Measurements from ENCODE around the gene NT5DC3.

NT5DC3 gene

GRCh38 chr12:103807561-103808238, 33.3 kb downstream of the NT5DC3 start (continued):
- TF ChIP-seq TSHZ2 (CRISPR knock-in tag; IDR thresholded peaks at IDR 0.05) (no peak), ZC3H10 (CRISPR knock-in tag; IDR thresholded peaks at IDR 0.05) (no peak), OSR1 (CRISPR knock-in tag; IDR thresholded peaks at IDR 0.05) (no peak)

DNA sequence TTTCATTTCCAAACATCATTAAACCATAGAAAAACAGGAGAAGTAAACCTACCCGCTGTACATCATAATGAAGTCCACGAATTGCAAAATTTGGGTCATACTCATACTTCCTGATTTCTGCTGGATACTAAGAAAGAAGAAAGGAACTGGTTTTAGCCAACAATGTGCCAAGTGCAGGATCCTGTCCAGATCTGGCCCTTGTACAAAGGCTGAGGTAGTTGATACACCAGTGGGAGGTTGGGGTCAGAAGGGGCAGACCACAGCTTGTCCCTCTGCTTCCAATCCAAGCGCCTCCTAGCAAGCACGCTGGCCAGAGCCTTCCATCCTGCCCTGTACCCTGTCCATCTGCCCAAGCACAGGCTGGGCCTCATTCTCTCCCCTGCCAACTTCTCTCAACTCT, 34.2 kb downstream of the NT5DC3 start:
- TF ChIP-seq ZC3H10 (CRISPR knock-in tag; IDR thresholded peaks at IDR 0.05) (no peak), ISL1 (CRISPR knock-in tag; IDR thresholded peaks at IDR 0.05) (peak; percentile 36)
- TF ChIP-seq, protein P1, sequence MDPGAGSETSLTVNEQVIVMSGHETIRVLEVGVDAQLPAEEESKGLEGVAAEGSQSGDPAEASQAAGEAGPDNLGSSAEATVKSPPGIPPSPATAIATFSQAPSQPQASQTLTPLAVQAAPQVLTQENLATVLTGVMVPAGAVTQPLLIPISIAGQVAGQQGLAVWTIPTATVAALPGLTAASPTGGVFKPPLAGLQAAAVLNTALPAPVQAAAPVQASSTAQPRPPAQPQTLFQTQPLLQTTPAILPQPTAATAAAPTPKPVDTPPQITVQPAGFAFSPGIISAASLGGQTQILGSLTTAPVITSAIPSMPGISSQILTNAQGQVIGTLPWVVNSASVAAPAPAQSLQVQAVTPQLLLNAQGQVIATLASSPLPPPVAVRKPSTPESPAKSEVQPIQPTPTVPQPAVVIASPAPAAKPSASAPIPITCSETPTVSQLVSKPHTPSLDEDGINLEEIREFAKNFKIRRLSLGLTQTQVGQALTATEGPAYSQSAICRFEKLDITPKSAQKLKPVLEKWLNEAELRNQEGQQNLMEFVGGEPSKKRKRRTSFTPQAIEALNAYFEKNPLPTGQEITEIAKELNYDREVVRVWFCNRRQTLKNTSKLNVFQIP (CRISPR knock-in tag; IDR thresholded peaks at IDR 0.05; ENCODE audit: borderline replicate concordance, low read depth): no peak
- peak; percentile 63 for ATAC-seq

GRCh38 chr12:103805655-103806360, 35.2 kb downstream of the NT5DC3 start:
- TF ChIP-seq TOX (CRISPR knock-in tag; IDR thresholded peaks at IDR 0.05; ENCODE audit: borderline replicate concordance) (no peak), RARB (CRISPR knock-in tag; IDR thresholded peaks at IDR 0.05) (no peak), OSR1 (CRISPR knock-in tag; IDR thresholded peaks at IDR 0.05) (no peak), ZFP30 (CRISPR knock-in tag; IDR thresholded peaks at IDR 0.05) (no peak), PPARA (CRISPR knock-in tag; IDR thresholded peaks at IDR 0.05; ENCODE audit: borderline replicate concordance) (no peak), ARNTL (CRISPR knock-in tag; IDR thresholded peaks at IDR 0.05; ENCODE audit: borderline replicate concordance, low read depth) (no peak), TSHZ2 (CRISPR knock-in tag; IDR thresholded peaks at IDR 0.05) (no peak), ZNF70 (CRISPR knock-in tag; IDR thresholded peaks at IDR 0.05) (no peak), ZNF8 (CRISPR knock-in tag; IDR thresholded peaks at IDR 0.05) (no peak), ZNF565 (CRISPR knock-in tag; conservative IDR thresholded peaks at IDR 0.05; ENCODE audit: low read depth) (no peak), ZC3H10 (CRISPR knock-in tag; IDR thresholded peaks at IDR 0.05) (no peak), CSRNP3 (CRISPR knock-in tag; IDR thresholded peaks at IDR 0.05) (no peak)
- ATAC-seq: no peak

DNA sequence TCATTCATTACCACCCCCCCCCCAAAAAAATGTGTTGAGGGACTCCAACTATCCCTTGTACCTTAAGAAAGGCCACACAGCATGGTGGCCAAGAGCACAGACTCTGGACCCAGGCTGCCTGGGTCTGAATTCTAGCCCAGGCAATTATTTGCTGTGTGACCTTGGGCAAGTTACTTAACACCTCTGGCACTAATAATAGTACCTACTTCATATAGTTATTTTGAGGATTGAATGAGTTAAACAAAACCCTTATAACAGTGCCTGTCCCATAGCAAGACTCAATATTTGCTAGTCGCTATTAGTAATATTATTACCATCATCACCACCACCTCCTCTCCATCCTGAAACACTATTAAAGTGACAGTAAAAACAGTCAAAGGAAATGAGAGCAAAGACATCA, 37.2 kb downstream of the NT5DC3 start:
- ATAC-seq: no peak
- TF ChIP-seq ZFP30 (CRISPR knock-in tag; IDR thresholded peaks at IDR 0.05): no peak
- no peak for TF ChIP-seq ZNF565 (CRISPR knock-in tag; conservative IDR thresholded peaks at IDR 0.05; ENCODE audit: low read depth)
- TF ChIP-seq ISL1 (CRISPR knock-in tag; IDR thresholded peaks at IDR 0.05): no peak
- no peak for TF ChIP-seq BACH2 (CRISPR knock-in tag; IDR thresholded peaks at IDR 0.05; ENCODE audit: borderline replicate concordance)
- no peak for TF ChIP-seq ZNF70 (CRISPR knock-in tag; IDR thresholded peaks at IDR 0.05)
- no peak for TF ChIP-seq RARB (CRISPR knock-in tag; IDR thresholded peaks at IDR 0.05)
- no peak for TF ChIP-seq PPARA (CRISPR knock-in tag; IDR thresholded peaks at IDR 0.05; ENCODE audit: borderline replicate concordance)
- TF ChIP-seq, protein P2, sequence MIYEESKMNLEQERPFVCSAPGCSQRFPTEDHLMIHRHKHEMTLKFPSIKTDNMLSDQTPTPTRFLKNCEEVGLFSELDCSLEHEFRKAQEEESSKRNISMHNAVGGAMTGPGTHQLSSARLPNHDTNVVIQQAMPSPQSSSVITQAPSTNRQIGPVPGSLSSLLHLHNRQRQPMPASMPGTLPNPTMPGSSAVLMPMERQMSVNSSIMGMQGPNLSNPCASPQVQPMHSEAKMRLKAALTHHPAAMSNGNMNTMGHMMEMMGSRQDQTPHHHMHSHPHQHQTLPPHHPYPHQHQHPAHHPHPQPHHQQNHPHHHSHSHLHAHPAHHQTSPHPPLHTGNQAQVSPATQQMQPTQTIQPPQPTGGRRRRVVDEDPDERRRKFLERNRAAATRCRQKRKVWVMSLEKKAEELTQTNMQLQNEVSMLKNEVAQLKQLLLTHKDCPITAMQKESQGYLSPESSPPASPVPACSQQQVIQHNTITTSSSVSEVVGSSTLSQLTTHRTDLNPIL (CRISPR knock-in tag; IDR thresholded peaks at IDR 0.05; ENCODE audit: low read depth): no peak
- no peak for TF ChIP-seq TCF4 (CRISPR knock-in tag; IDR thresholded peaks at IDR 0.05; ENCODE audit: borderline replicate concordance)
- TF ChIP-seq TSHZ2 (CRISPR knock-in tag; IDR thresholded peaks at IDR 0.05): no peak
- no peak for TF ChIP-seq SNAI2 (CRISPR knock-in tag; IDR thresholded peaks at IDR 0.05)
- no peak for TF ChIP-seq ESRRG (CRISPR knock-in tag; IDR thresholded peaks at IDR 0.05)

All from SK-N-SH treated with all-trans-retinoic acid at 6 μM for 48 hours (cell line).